IPS-18a (cell line): Measurements from ENCODE around the gene CYTL1.

ENCODE experiments used
- H3K27ac ChIP-seq: one replicate; pipeline ENCODE4 v1.5.1; 2013; ENCODE audit warnings: low read length
- H3K27me3 ChIP-seq: one replicate; pipeline ENCODE4 v1.6.1; 2013; ENCODE audit warnings: mild to moderate bottlenecking, low read length; ENCODE audit not compliant: control insufficient read depth, insufficient read depth
- H3K36me3 ChIP-seq: one replicate; pipeline ENCODE4 v1.6.1; 2013; ENCODE audit warnings: low read depth, low read length; ENCODE audit not compliant: control insufficient read depth
- H3K4me1 ChIP-seq: one replicate; pipeline ENCODE4 v1.6.1; 2013; ENCODE audit warnings: low read depth, low read length; ENCODE audit not compliant: control insufficient read depth
- H3K4me3 ChIP-seq: one replicate; pipeline ENCODE4 v1.5.1; 2013; ENCODE audit warnings: low read length
- H3K9ac ChIP-seq: one replicate; pipeline ENCODE4 v1.6.1; 2013; ENCODE audit warnings: mild to moderate bottlenecking, low read length, moderate library complexity
- H3K9me3 ChIP-seq: one replicate; pipeline ENCODE4 v1.6.1; 2013; ENCODE audit warnings: low read depth, low read length; ENCODE audit not compliant: control insufficient read depth

The CYTL1 gene

DNA sequence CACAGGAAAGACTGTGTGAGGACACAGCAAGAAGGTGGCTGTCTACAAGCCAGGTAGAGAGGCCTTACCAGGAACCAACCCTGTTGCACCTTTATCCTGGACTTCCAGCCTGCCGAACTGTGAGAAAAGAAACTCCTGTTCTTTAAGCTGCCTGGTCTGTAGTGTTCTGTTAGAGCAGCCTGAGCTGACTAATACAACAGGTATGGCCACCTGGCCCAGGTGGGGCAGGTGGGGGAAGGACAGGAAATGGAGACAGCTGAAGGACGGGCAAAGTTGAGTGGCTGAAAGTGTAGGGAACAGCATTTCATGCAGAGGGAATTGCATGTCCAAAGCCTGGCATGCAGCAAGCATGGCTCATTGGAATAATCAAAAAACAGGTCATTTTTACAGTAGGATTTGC, 35.1 kb downstream of the CYTL1 start:
- Histone ChIP-seq H3K36me3 (no peaks in the 10 kb centered on the region), H3K9ac (no peak overlapping the region), H3K4me3 (no peak overlapping the region), H3K27me3 (no peaks in the 10 kb centered on the region), H3K27ac (no peak overlapping the region), H3K4me1 (no peaks in the 10 kb centered on the region), H3K9me3 (no peaks in the 10 kb centered on the region)

GRCh38 chr4:4981827-4982226, 37.4 kb downstream of the CYTL1 start:
- H3K4me1 ChIP-seq, result no peaks in the 10 kb centered on the region

GRCh38 chr4:4981427-4981826, 37.8 kb downstream of the CYTL1 start:
- H3K9ac ChIP-seq, result no peak overlapping the region
- H3K4me1 ChIP-seq, result no peaks in the 10 kb centered on the region
- H3K9me3 ChIP-seq, result no peaks in the 10 kb centered on the region
- no peak overlapping the region for H3K4me3 ChIP-seq
- H3K36me3 ChIP-seq, result no peaks in the 10 kb centered on the region
- no peak overlapping the region for H3K27ac ChIP-seq
- no peaks in the 10 kb centered on the region for H3K27me3 ChIP-seq

More at GRCh38 chr4:4981827-4982226, 37.4 kb downstream of the CYTL1 start:
- Histone ChIP-seq H3K27me3 (no peaks in the 10 kb centered on the region), H3K9ac (no peak overlapping the region), H3K27ac (no peak overlapping the region), H3K4me3 (no peak overlapping the region), H3K36me3 (no peaks in the 10 kb centered on the region), H3K9me3 (no peaks in the 10 kb centered on the region)

- H3K27ac ChIP-seq, result no peak overlapping the region
- no peaks in the 10 kb centered on the region for H3K27me3 ChIP-seq
- H3K9ac ChIP-seq, result no peak overlapping the region
- H3K4me1 ChIP-seq, result no peaks in the 10 kb centered on the region
- no peak overlapping the region for H3K4me3 ChIP-seq
- no peaks in the 10 kb centered on the region for H3K36me3 ChIP-seq
- H3K9me3 ChIP-seq, result no peaks in the 10 kb centered on the region
Observed at GRCh38 chr4:4980621-4981230, 38.5 kb downstream of the CYTL1 start.

DNA sequence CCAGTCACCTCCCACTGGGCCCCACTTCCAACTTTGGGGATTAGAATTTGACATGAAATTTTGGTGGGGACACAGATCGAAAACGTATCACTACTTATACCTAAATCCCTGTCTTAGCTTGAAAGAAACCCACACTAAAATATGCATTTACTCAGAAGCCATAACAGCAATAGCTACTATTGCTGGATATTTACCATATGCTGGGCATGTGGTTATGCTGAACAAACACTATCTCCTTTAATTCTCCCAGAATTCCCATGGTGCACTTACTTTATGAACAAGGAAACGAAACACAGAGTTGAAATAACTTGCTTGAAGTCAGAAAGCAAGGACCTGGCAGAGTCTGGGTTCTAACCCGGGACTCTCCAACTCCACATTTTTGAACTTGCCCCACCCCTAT, 39.3 kb downstream of the CYTL1 start:
- H3K4me3 ChIP-seq, result no peak overlapping the region
- H3K27me3 ChIP-seq, result no peaks in the 10 kb centered on the region
- no peak overlapping the region for H3K9ac ChIP-seq
- no peaks in the 10 kb centered on the region for H3K36me3 ChIP-seq
- peaks cover 2% of the 10 kb centered on the region for H3K9me3 ChIP-seq
- H3K4me1 ChIP-seq, result no peaks in the 10 kb centered on the region
- H3K27ac ChIP-seq, result no peak overlapping the region

GRCh38 chr4:4974727-4975126, 44.5 kb downstream of the CYTL1 start:
- H3K36me3 ChIP-seq, result no peaks in the 10 kb centered on the region
- peaks cover 9% of the 10 kb centered on the region for H3K9me3 ChIP-seq
- no peak overlapping the region for H3K4me3 ChIP-seq
- H3K4me1 ChIP-seq, result no peaks in the 10 kb centered on the region
- no peak overlapping the region for H3K9ac ChIP-seq
- no peak overlapping the region for H3K27ac ChIP-seq
- H3K27me3 ChIP-seq, result no peaks in the 10 kb centered on the region

DNA sequence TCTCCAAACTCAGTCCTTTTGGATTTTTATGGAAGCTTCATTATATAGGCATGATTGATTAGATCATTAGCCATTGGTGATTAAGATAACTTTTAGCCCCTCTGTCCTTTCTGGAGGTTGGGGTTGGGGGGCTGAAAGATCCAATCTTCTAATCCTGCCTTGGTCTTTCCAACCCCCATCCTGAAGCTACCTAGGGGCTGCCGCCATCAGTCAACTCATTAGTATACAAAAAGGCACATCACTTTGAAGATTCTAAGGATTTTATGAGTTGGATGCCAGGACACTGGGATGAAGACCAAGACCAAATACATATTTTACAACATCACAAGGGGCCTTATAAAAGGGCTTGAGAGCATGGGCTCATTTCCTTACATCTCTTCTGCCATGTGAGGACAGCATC, 47.5 kb downstream of the CYTL1 start:
- H3K9me3 ChIP-seq, result peaks cover 9% of the 10 kb centered on the region

DNA sequence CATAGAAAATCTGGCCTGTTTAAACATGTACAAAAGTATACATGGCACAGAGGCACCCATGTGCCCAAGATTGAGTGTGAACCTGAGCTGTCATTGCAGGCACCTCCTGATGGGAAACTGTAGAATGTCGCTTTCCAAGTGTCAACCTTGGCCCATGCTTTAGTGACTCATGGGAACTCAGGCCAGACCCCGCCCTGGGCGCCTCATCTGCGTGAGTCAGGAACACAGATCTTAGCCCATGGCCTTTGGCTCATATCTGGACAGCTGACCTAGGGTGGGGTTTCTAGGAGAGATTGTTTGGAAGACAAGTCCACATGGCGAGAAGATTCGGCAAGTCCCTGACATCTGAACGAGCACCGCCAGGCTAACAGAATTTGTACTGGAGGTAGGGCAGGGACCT, 50.0 kb downstream of the CYTL1 start:
- Histone ChIP-seq H3K36me3 (no peaks in the 10 kb centered on the region), H3K27me3 (no peaks in the 10 kb centered on the region), H3K4me1 (no peaks in the 10 kb centered on the region), H3K27ac (no peak overlapping the region), H3K9ac (no peak overlapping the region), H3K4me3 (no peak overlapping the region), H3K9me3 (peaks cover under 1% of the 10 kb centered on the region)

More for the DNA sequence above, 47.5 kb downstream of the CYTL1 start:
- no peak overlapping the region for H3K27ac ChIP-seq
- no peaks in the 10 kb centered on the region for H3K27me3 ChIP-seq
- no peaks in the 10 kb centered on the region for H3K4me1 ChIP-seq
- H3K36me3 ChIP-seq, result no peaks in the 10 kb centered on the region
- H3K4me3 ChIP-seq, result no peak overlapping the region
- H3K9ac ChIP-seq, result no peak overlapping the region

- no peak overlapping the region for H3K27ac ChIP-seq
- H3K4me3 ChIP-seq, result no peak overlapping the region
- H3K9me3 ChIP-seq, result no peaks in the 10 kb centered on the region
- H3K9ac ChIP-seq, result no peak overlapping the region
- H3K4me1 ChIP-seq, result no peaks in the 10 kb centered on the region
- no peaks in the 10 kb centered on the region for H3K27me3 ChIP-seq
- H3K36me3 ChIP-seq, result no peaks in the 10 kb centered on the region
Observed at GRCh38 chr4:4968161-4968725, 51.0 kb downstream of the CYTL1 start.
